Parietal lobe (tissue), 2 donors: ENCODE data around the gene GTF2B. TPM values are rescaled to one million over a fixed set of nuclear protein-coding genes. Genes with fewer than 3 reads are reported as not detected.

Experiments used
- small RNA-seq: library from RNA; depleted of rRNA; stranded (forward); fragments of <200 nt; gene quantifications from one replicate; pipeline ENCODE3, GENCODE V24; 2014; ENCODE audit warnings: low replicate concordance
- total RNA-seq: library from RNA; depleted of rRNA; stranded (reverse); fragments of >200 nt; gene quantifications from one replicate; pipeline ENCODE4 v1.2.3, GENCODE V29; 2014

Gene GTF2B
- 44.1 TPM for total RNA-seq

GRCh38 chr1:88891318-88891950 lies at the start of gene GTF2B:
GTF2B (minus strand) TSS chr1:88891567; CDS start chr1:88891499, 68 bp downstream.

Small RNAs within 50 kb of the gene (small RNA-seq; reads per million reads assigned to genes)
- not detected for gene RNU6-125P

Other genes with a start within 250 kb of the GTF2B start
- gene PKN2, start 207.3 kb downstream of the GTF2B start, total RNA-seq, result 72.3 TPM
- gene KYAT3, start 101.1 kb upstream of the GTF2B start, total RNA-seq, result 13.5 TPM
- 31.6 TPM for gene RBMXL1, start 101.1 kb upstream of the GTF2B start, total RNA-seq
- gene GBP3, start 131.3 kb upstream of the GTF2B start, total RNA-seq, result 0.31 TPM
- 0.63 TPM for gene GBP1, start 173.6 kb upstream of the GTF2B start, total RNA-seq
- gene GBP2, start 234.5 kb upstream of the GTF2B start, total RNA-seq, result not detected